NT2/D1 (cell line): ENCODE results near the gene LTBP1.

Experiments
- SUZ12 ChIP-seq: IDR thresholded peaks from 2 replicates; pipeline ENCODE4 v1.6.1; 2011; ENCODE audit not compliant: insufficient read length, insufficient read depth; ENCODE audit errors: extremely low read depth
- YY1 ChIP-seq: IDR thresholded peaks from 2 replicates; pipeline ENCODE4 v1.6.1; 2011; ENCODE audit not compliant: insufficient read length, insufficient read depth
- ZNF274 ChIP-seq: IDR thresholded peaks from 2 replicates; pipeline ENCODE4 v1.6.1; 2011; ENCODE audit warnings: mild to moderate bottlenecking, low read depth, low read length

- TF ChIP-seq ZNF274 (no peak), YY1 (no peak), SUZ12 (no peak)
These were observed 278.6 kb downstream of the LTBP1 start for GRCh38 chr2:33225350-33225749.
